Astrocyte (in vitro differentiated cells and primary cell): ENCODE measurements around the gene LRBA. TPM values are rescaled to one million over a fixed set of nuclear protein-coding genes. Genes with fewer than 3 reads are reported as not detected.

Experiments
- DNase-seq: peaks from one replicate; pipeline ENCODE4 v3.0.0-alpha.2; 2010; ENCODE audit warnings: low read depth
- FAIRE-seq: peaks from 2 replicates; lab custom pipeline; 2011; peaks lifted over from hg19 to GRCh38; lab: Jason Lieb, UNC
- H2AFZ ChIP-seq: 2 replicates; pipeline ENCODE4 v1.6.0; 2012; ENCODE audit warnings: low read depth, low read length, inconsistent platforms
- H3K27ac ChIP-seq: 2 replicates; pipeline ENCODE4 v1.5.1; 2011; ENCODE audit warnings: low read depth, low read length, inconsistent platforms
- H3K27me3 ChIP-seq: 2 replicates; pipeline ENCODE4 v1.6.0; 2011; ENCODE audit warnings: low read length, inconsistent platforms; ENCODE audit not compliant: insufficient read depth
- H3K36me3 ChIP-seq: 2 replicates; pipeline ENCODE4 v1.5.1; 2011; ENCODE audit warnings: low read length, inconsistent platforms; ENCODE audit not compliant: insufficient read depth
- H3K4me1 ChIP-seq: 2 replicates; pipeline ENCODE4 v1.5.1; 2011; ENCODE audit warnings: low read length, inconsistent platforms; ENCODE audit not compliant: insufficient read depth
- H3K4me2 ChIP-seq: 2 replicates; pipeline ENCODE4 v1.6.0; 2012; ENCODE audit warnings: low read length, inconsistent platforms
- H3K4me3 ChIP-seq: 2 replicates; pipeline ENCODE4 v1.5.1; 2011; ENCODE audit warnings: low read depth, mild to moderate bottlenecking, low read length, inconsistent platforms; ENCODE audit not compliant: insufficient read depth
- H3K79me2 ChIP-seq: 2 replicates; pipeline ENCODE4 v1.6.0; 2012; ENCODE audit warnings: mild to moderate bottlenecking, low read length, inconsistent platforms; ENCODE audit not compliant: insufficient read depth
- H3K9ac ChIP-seq: 2 replicates; pipeline ENCODE4 v1.6.0; 2012; ENCODE audit warnings: mild to moderate bottlenecking, low read length, inconsistent platforms
- H3K9me3 ChIP-seq: 2 replicates; pipeline ENCODE4 v1.5.1; 2012; ENCODE audit warnings: low read depth, mild to moderate bottlenecking, low read length, inconsistent platforms; ENCODE audit not compliant: insufficient read depth
- H4K20me1 ChIP-seq: 2 replicates; pipeline ENCODE4 v1.6.0; 2012; ENCODE audit warnings: low read length, inconsistent platforms; ENCODE audit not compliant: insufficient read depth
- H3K27ac Mint-ChIP-seq: one replicate; pipeline ENCODE4 v1.8.0; 2021; ENCODE audit warnings: mild to moderate bottlenecking, mixed read lengths; ENCODE audit not compliant: unreplicated experiment
- H3K27me3 Mint-ChIP-seq: one replicate; pipeline ENCODE4 v1.8.0; 2021; ENCODE audit warnings: low read depth, mixed read lengths; ENCODE audit not compliant: unreplicated experiment
- H3K36me3 Mint-ChIP-seq: one replicate; pipeline ENCODE4 v1.8.0; 2021; ENCODE audit warnings: low read depth, mixed read lengths; ENCODE audit not compliant: unreplicated experiment
- H3K4me1 Mint-ChIP-seq: one replicate; pipeline ENCODE4 v1.8.0; 2021; ENCODE audit warnings: low read depth, mixed read lengths; ENCODE audit not compliant: unreplicated experiment
- H3K4me3 Mint-ChIP-seq: one replicate; pipeline ENCODE4 v1.8.0; 2021; ENCODE audit warnings: mild to moderate bottlenecking, moderate library complexity, mixed read lengths; ENCODE audit not compliant: unreplicated experiment
- H3K9me3 Mint-ChIP-seq: one replicate; pipeline ENCODE4 v1.8.0; 2021; ENCODE audit warnings: mild to moderate bottlenecking, mixed read lengths; ENCODE audit not compliant: unreplicated experiment
- CTCF ChIP-seq: IDR thresholded peaks from 2 replicates; pipeline ENCODE4 v1.5.1; 2011; ENCODE audit warnings: low read depth, mild to moderate bottlenecking, inconsistent platforms, low read length, moderate library complexity; ENCODE audit not compliant: insufficient read depth
- EZH2 ChIP-seq: IDR thresholded peaks from 2 replicates; pipeline ENCODE4 v1.6.1; 2012; ENCODE audit warnings: mild to moderate bottlenecking, low read length, inconsistent platforms; ENCODE audit not compliant: insufficient read depth
- total RNA-seq: library from RNA; stranded (reverse); gene quantifications from 2 replicates; pipeline ENCODE4 v1.2.1, GENCODE V29; 2021

LRBA gene
- total RNA-seq, 1 donor from 2014 or later: 25.3 TPM

- H3K36me3 ChIP-seq: no peaks in the 10 kb centered on the region
- H3K9me3 Mint-ChIP-seq: no peaks in the 10 kb centered on the region
- H3K36me3 Mint-ChIP-seq: peaks cover 32% of the 10 kb centered on the region
- H3K4me1 ChIP-seq: no peaks in the 10 kb centered on the region
- FAIRE-seq (no peak), DNase-seq (no peak)
- no peak overlapping the region for H3K4me3 Mint-ChIP-seq
- no peaks in the 10 kb centered on the region for H3K27me3 Mint-ChIP-seq
- no peak for TF ChIP-seq EZH2
- no peak for TF ChIP-seq CTCF
- no peaks in the 10 kb centered on the region for H4K20me1 ChIP-seq
- H3K27ac ChIP-seq: no peak overlapping the region
- no peaks in the 10 kb centered on the region for H3K27me3 ChIP-seq
- H3K27ac Mint-ChIP-seq: no peak overlapping the region
- H2AFZ ChIP-seq: no peak overlapping the region
- H3K9ac ChIP-seq: no peak overlapping the region
- peaks cover 2% of the 10 kb centered on the region for H3K4me1 Mint-ChIP-seq
- H3K9me3 ChIP-seq: no peaks in the 10 kb centered on the region
- H3K79me2 ChIP-seq: no peaks in the 10 kb centered on the region
- H3K4me2 ChIP-seq: no peak overlapping the region
- H3K4me3 ChIP-seq: no peak overlapping the region
Observed at GRCh38 chr4:150909116-150909515, 106.0 kb downstream of the LRBA start.

GRCh38 chr4:150906987-150907633, 108.0 kb downstream of the LRBA start:
- H3K27me3 Mint-ChIP-seq: no peaks in the 10 kb centered on the region
- no peak overlapping the region for H3K4me3 ChIP-seq
- H3K4me2 ChIP-seq: no peak overlapping the region
- DNase-seq (no peak), FAIRE-seq (no peak)
- H3K27ac Mint-ChIP-seq: no peak overlapping the region
- no peak overlapping the region for H3K4me3 Mint-ChIP-seq
- no peaks in the 10 kb centered on the region for H3K27me3 ChIP-seq
- no peak overlapping the region for H2AFZ ChIP-seq
- no peaks in the 10 kb centered on the region for H3K4me1 ChIP-seq
- no peak overlapping the region for H3K9ac ChIP-seq
- H3K36me3 ChIP-seq: no peaks in the 10 kb centered on the region
- no peaks in the 10 kb centered on the region for H3K9me3 Mint-ChIP-seq
- H3K27ac ChIP-seq: no peak overlapping the region
- no peaks in the 10 kb centered on the region for H3K79me2 ChIP-seq
- no peaks in the 10 kb centered on the region for H3K9me3 ChIP-seq
- H4K20me1 ChIP-seq: no peaks in the 10 kb centered on the region
- no peak for TF ChIP-seq EZH2
- no peak for TF ChIP-seq CTCF
- peaks cover 2% of the 10 kb centered on the region for H3K4me1 Mint-ChIP-seq
- peaks cover 25% of the 10 kb centered on the region for H3K36me3 Mint-ChIP-seq

- no peak for DNase-seq
- FAIRE-seq: no peak
- TF ChIP-seq CTCF (no peak), EZH2 (no peak)
- no peaks in the 10 kb centered on the region for H4K20me1 ChIP-seq
- no peak overlapping the region for H2AFZ ChIP-seq
- Mint-ChIP-seq H3K9me3 (no peaks in the 10 kb centered on the region), H3K4me1 (peaks cover 2% of the 10 kb centered on the region), H3K4me3 (no peak overlapping the region), H3K36me3 (peaks cover 12% of the 10 kb centered on the region), H3K27me3 (no peaks in the 10 kb centered on the region), H3K27ac (no peak overlapping the region)
- H3K4me3 ChIP-seq: no peak overlapping the region
- H3K9me3 ChIP-seq: no peaks in the 10 kb centered on the region
- no peaks in the 10 kb centered on the region for H3K36me3 ChIP-seq
- no peak overlapping the region for H3K4me2 ChIP-seq
- no peaks in the 10 kb centered on the region for H3K4me1 ChIP-seq
- no peak overlapping the region for H3K27ac ChIP-seq
- no peaks in the 10 kb centered on the region for H3K79me2 ChIP-seq
- no peaks in the 10 kb centered on the region for H3K27me3 ChIP-seq
- no peak overlapping the region for H3K9ac ChIP-seq
Observed at GRCh38 chr4:150904671-150905070, 110.4 kb downstream of the LRBA start.
